GM19099 (cell line): ENCODE measurements around the gene N4BP3.
A peak's percentile ranks its signal among the peaks of the same experiment; 100 is the strongest.

Source experiments
- POLR2A ChIP-seq: IDR thresholded peaks from 3 replicates; pipeline ENCODE4 v1.6.1; 2011; ENCODE audit warnings: low read depth; ENCODE audit not compliant: insufficient read length; ENCODE audit errors: extremely low read depth

The N4BP3 gene

GRCh38 chr5:178153530-178154340 is 40.4 kb downstream of the N4BP3 start, which contains the start of gene NHP2:
Gene NHP2, minus strand, starts transcription at chr5:178153885. Its CDS starts 68 bp downstream, at chr5:178153817.
- peak; percentile 73 for TF ChIP-seq POLR2A

GRCh38 chr5:178155065-178155464 is 41.7 kb downstream of the N4BP3 start:
- TF ChIP-seq POLR2A = no peak

GRCh38 chr5:178160176-178160575 is 46.8 kb downstream of the N4BP3 start:
- no peak for TF ChIP-seq POLR2A

GRCh38 chr5:178162481-178162880 is 49.1 kb downstream of the N4BP3 start:
- no peak for TF ChIP-seq POLR2A

GRCh38 chr5:178163772-178164735 is 50.7 kb downstream of the N4BP3 start:
- no peak for TF ChIP-seq POLR2A

GRCh38 chr5:178165581-178165980 is 52.2 kb downstream of the N4BP3 start:
- no peak for TF ChIP-seq POLR2A

- no peak for TF ChIP-seq POLR2A
Observed at GRCh38 chr5:178170455-178170854, 57.1 kb downstream of the N4BP3 start.

GRCh38 chr5:178174456-178174855 is 61.1 kb downstream of the N4BP3 start:
- TF ChIP-seq POLR2A = no peak
